ENCODE data around the gene LEP.

DNA sequence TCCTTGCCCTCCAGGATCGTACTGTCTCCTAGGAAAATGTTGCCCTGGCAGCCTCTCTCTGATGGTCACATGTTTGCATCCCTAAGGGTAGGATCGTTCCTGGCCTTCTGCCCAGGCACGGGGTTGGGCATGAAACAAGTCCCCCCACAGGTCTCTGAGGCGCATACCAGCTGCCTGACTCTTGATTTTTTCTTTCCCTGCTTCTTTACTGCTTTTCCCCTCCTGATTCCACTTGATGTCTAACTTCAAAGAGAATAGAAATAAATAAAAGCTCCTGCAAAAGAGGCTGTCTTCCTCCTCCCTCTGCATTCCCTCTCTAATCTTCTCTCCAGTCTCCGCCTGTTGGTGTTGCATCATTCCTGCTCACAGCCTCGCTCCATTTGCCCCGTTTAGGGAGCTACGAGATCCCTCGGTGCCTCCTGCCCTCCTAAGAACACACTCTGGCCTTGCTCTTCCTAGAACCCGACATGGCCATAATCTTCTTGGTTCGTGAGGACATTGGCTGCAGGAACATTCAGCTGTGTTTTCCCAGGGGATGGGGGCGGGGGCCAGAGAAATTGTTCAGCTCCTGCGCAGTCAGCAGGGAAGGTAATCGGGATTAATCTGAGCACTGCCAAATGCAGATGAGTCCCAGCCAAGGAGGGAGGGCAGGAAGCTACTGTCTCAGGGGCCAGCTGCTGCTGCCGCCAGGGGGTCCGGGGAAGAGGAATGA, 26.0 kb downstream of the LEP start:
- TF ChIP-seq CTCF (IDR thresholded peaks at IDR 0.05) = no peak
- no peak for TF ChIP-seq POLR2A (IDR thresholded peaks at IDR 0.05)
